GM08714 (cell line): ENCODE measurements around the gene OLFM4.

Source experiments
- H3K4me3 ChIP-seq: fragments of 200-500 bp; sonication (Bioruptor generic); 2 replicates; pipeline ENCODE4 v1.5.1; 2014; ENCODE audit warnings: mild to moderate bottlenecking, low read length, inconsistent platforms
- ZNF274 ChIP-seq: IDR thresholded peaks from 2 replicates; pipeline ENCODE4 v1.6.1; 2012; ENCODE audit warnings: mild to moderate bottlenecking, low read depth, low read length

Gene OLFM4

DNA sequence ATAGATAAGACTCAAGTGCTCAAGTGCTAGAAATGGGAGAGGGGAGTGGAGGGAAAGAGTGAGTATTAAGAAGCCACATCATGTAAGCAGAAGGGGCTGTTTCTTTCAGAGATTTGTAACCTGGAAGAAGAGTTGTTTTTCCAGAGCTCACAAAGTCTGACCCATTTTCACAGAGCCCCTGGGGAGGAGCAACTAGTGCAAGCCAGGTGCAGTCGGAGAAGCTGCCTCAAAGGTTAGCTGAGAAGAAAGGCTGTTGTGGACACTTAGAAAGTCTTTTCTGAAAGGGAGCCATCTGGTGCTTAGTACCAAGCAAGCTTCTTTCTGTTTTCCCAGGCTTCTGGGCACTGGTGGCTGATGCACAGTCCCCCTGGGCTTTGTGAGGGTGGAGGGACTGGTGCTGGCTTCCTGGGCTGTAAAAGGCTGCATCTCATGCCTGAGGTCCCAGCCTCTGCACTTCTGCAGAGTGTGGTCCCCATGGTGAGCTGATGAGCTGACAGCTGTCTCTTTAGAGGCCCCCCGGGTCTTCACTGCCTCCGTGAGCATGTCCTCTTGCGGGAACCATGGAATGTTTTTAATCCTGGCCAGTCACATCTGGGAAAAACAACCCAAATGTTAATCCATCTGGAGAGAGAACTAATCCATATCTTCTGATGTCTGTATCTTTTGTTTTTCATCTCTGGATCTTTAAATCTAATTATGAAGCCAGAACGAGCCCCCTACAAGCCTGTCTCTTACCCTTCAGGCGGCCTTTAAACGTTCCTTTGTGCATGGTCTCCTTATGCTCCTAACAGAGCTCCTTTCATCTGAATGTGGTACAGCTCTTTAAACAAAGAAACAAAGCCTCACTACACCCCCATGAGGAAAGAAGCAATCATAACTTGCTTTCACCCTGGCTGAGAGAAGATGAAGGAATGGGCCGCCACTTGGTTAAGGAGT is 40.2 kb downstream of the OLFM4 start:
- no peak overlapping the region for H3K4me3 ChIP-seq
- no peak for TF ChIP-seq ZNF274

DNA sequence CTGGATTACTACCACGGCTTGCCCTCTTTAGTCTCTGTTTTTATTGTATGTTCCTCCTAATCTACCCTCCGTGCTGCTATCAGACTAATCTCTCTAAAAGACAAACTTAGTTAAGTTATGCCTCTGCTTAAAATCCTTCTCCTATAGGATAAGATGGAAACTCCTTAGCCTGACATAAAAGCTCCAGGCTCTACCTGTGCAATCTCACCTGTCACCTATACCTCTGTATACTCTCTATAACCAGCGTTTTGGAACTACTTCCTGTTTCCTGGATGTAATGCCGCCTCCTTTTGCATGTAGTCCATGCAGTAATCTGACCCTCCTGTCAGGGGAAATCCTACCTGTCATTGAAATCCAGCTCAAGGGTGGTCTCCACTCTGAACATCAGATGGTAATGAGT is 41.2 kb downstream of the OLFM4 start:
- no peak overlapping the region for H3K4me3 ChIP-seq
- TF ChIP-seq ZNF274 = no peak

DNA sequence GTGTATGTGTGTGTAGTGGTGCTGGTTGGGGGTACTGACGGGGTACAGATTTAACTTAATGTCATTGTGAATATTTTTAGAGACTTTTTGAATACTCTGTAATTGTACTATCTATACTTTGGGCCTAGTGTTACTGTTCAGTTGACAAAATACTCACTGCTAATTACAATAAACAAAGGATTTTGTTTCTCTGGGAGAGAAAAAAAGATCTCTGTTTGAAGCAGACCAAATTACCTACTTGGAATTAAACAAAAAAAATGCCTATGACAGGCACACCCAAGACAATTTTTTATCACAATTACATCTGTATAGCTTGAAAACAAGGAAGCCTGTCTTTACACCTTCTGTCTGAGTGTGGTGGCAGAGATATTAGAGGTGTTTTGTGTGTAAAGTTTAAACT is 45.1 kb downstream of the OLFM4 start:
- H3K4me3 ChIP-seq = no peak overlapping the region
- no peak for TF ChIP-seq ZNF274

GRCh38 chr13:53074114-53074513 is 45.5 kb downstream of the OLFM4 start:
- no peak for TF ChIP-seq ZNF274

GRCh38 chr13:53075356-53076041 is 46.9 kb downstream of the OLFM4 start:
- no peak for TF ChIP-seq ZNF274
- no peak overlapping the region for H3K4me3 ChIP-seq

More at GRCh38 chr13:53074114-53074513, 45.5 kb downstream of the OLFM4 start:
- H3K4me3 ChIP-seq = no peak overlapping the region

DNA sequence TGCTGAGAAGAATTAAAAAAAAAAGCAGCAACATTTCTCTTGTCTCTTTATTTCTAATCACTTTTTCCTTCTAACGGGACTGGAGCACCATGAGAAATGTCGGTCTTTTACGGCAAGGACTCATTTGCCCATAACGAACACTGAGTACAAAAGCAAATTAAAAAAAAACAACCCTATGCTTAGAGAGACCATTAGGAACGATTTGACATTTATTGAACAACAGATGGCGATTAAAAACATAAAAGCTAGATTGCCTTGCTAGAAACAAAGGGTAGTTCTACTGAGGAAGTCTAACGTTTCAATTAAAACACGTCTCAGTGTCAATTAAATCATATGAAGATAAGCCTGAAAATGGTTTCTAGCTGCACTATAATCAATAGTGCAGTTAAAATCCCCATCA is 51.1 kb downstream of the OLFM4 start:
- H3K4me3 ChIP-seq = no peak overlapping the region
- TF ChIP-seq ZNF274 = no peak

DNA sequence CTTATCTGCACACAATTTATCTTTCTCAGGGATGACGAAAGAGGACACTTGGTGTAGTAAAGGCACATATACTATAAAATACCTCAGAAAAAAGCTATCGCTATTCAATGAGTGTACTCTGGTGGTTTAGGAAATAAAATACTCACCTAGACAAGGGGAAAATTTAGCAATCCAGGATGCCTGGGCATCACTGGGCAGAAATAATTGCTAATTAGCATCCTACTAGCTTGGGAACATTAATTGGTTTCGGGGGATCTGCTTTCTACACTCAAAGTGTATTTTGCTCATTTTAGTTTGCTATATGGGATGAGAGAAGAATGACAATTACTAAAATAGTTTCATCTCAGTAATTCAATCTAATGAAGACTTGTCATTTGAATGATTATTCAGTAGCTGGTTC is 60.3 kb downstream of the OLFM4 start:
- no peak for TF ChIP-seq ZNF274
- no peak overlapping the region for H3K4me3 ChIP-seq

GRCh38 chr13:53089951-53090350 is 61.3 kb downstream of the OLFM4 start:
- no peak overlapping the region for H3K4me3 ChIP-seq
- TF ChIP-seq ZNF274 = no peak

DNA sequence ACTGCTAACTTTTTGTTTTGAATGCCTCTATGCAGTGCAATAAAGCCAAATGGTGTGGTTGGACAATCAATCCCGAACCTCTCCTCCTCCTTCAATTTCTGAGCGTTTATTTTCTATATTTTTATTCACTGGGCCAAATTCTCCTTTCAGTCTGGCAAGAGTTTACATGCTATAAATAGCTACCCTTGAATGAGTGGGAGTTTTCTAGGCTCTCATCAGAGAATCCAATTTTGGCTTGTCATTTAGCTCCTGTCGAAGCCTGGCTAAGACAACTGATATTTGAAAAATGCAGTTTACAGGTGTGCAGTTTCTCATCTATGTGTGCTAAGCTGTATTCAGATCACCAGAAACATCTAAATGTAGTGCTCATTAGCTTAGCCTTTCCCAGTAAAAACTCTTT is 61.8 kb downstream of the OLFM4 start:
- no peak overlapping the region for H3K4me3 ChIP-seq
- TF ChIP-seq ZNF274 = no peak

DNA sequence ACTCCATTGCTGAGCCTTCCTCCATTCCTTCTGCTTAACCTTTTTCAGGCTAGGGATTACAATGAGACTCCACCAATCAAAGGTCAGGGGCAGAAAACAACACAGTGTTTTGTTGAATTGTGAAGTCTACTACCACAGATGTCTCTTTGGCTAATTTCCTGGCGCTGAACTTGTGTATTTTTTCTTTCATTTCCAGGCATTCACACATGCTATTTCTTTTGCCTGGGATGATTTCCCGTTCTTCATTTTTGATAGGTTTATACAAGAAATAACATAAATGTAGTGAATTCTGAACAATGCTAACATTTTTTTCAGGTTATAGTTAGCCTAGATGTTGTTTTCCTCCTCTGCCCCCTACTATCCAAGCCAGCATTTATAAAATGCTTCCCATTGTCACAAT is 64.3 kb downstream of the OLFM4 start:
- TF ChIP-seq ZNF274 = no peak
- H3K4me3 ChIP-seq = no peak overlapping the region

- H3K4me3 ChIP-seq = no peak overlapping the region
- TF ChIP-seq ZNF274 = no peak
Observed at GRCh38 chr13:53098455-53098854, 69.8 kb downstream of the OLFM4 start.

GRCh38 chr13:53100394-53101063 is 71.9 kb downstream of the OLFM4 start:
- no peak for TF ChIP-seq ZNF274
- no peak overlapping the region for H3K4me3 ChIP-seq
